Testis (tissue), 3 donors: ENCODE measurements around the gene PTCH1. TPM values are rescaled to one million over a fixed set of nuclear protein-coding genes. Genes with fewer than 3 reads are reported as not detected.

Experiments
- DNase-seq: peaks from one replicate; pipeline ENCODE4 v3.0.0-alpha.2; 2019
- H3K27ac ChIP-seq, 2 donors: fragments of 200-600 bp; sonication (generic); one replicate each; pipeline ENCODE4 v1.5.1; 2019
- H3K27me3 ChIP-seq: fragments of 200-600 bp; sonication (generic); one replicate; pipeline ENCODE4 v1.5.1; 2019
- H3K36me3 ChIP-seq: fragments of 200-600 bp; sonication (generic); one replicate; pipeline ENCODE4 v1.5.1; 2017; ENCODE audit warnings: low read depth; ENCODE audit errors: missing control alignments
- H3K4me1 ChIP-seq: fragments of 200-600 bp; sonication (generic); one replicate; pipeline ENCODE4 v1.5.1; 2019
- H3K4me3 ChIP-seq, 2 donors: fragments of 200-600 bp; sonication (generic); one replicate each; pipeline ENCODE4 v1.5.1; 2017 to 2019
- H3K9me3 ChIP-seq: fragments of 200-600 bp; sonication (generic); one replicate; pipeline ENCODE4 v1.5.1; 2017
- POLR2A ChIP-seq: fragments of 450-650 bp; IDR thresholded peaks from one replicate; pipeline ENCODE4 v1.6.1; 2017; ENCODE audit warnings: antibody characterized with exemption, mild to moderate bottlenecking, moderate library complexity
- WGBS, 2 donors: methylation state at CpG; one replicate each; pipeline ENCODE4 v1.1.5; 2018; 5-methylcytosine and 5-hydroxymethylcytosine counted together
- intact Hi-C: fragments of 100-400 bp; cut with DNase I; formaldehyde crosslinking; loops from one replicate; pipeline ENCODE4 v1.15.1; 2023; ENCODE audit warnings: low total_unique reads
- polyA plus RNA-seq: library from polyadenylated mRNA; stranded (reverse); fragments of 350-450 nt; fragmentation: Illumina TruSeq; extraction: RNeasy Lipid Tissue Mini Kit (QIAGEN cat#74804); gene quantifications from one replicate; pipeline ENCODE4 v1.2.3, GENCODE V29; 2014; ENCODE audit warnings: low read depth, low replicate concordance; ENCODE audit not compliant: insufficient read depth
- total RNA-seq, 2 donors: library from RNA; depleted of rRNA; stranded (reverse); fragments of >200 nt; gene quantifications; one replicate each; pipeline ENCODE4 v1.2.3, GENCODE V29; 2016
- TF ChIP-seq, protein P1 (sequence below), 3 experiments: fragments of 450-650 bp in 2 of 3; fragments of 200-600 bp in 1 of 3; sonication (generic) in 1 of 3; IDR thresholded peaks; one replicate each; pipeline ENCODE4 v1.5.1; 2016 to 2019; ENCODE audit warnings: antibody characterized with exemption in 3 of 3, mild to moderate bottlenecking in 2 of 3, moderate library complexity in 1 of 3

PTCH1 gene
- total and polyA plus RNA-seq, 3 donors from 2014 or later = 51.1 to 127 (median 93.5) TPM

DNA sequence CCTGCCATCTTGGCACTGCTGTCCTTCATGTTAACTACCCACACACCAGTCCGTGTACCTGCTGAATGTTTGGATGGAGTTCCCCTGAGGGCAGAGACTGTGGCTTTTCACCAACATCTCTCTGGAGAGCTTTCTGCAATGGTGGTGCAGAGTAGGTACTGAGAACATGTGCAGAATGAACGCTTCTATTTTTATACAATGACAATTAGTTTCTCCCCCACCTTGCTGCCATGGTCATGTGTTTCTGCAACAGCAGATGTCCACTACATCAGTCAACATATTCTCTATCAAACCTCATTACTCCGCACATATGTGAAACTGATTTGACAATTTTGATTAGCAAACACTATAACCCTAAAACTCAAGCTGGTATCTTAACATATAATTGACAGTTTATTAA is 14.5 kb downstream of the PTCH1 start:
- Histone ChIP-seq H3K4me3 (no peak overlapping the region), H3K4me1 (peaks cover 19% of the 10 kb centered on the region), H3K27ac (no peak overlapping the region), H3K27me3 (no peaks in the 10 kb centered on the region), H3K36me3 (no peaks in the 10 kb centered on the region), H3K9me3 (no peaks in the 10 kb centered on the region)
- WGBS, 2 donors = 43 to 47% methylated on average over 3 of the region's 3 CpGs
- no peak for DNase-seq
- TF ChIP-seq POLR2A = no peak
- intact Hi-C loops = no loop called here

GRCh38 chr9:95499847-95500246 is 16.9 kb downstream of the PTCH1 start:
- 53 to 66% methylated on average over 9 of the region's 9 CpGs for WGBS, 2 donors
- Histone ChIP-seq H3K36me3 (no peaks in the 10 kb centered on the region), H3K27ac (no peak overlapping the region), H3K4me3 (no peak overlapping the region), H3K9me3 (no peaks in the 10 kb centered on the region), H3K27me3 (no peaks in the 10 kb centered on the region), H3K4me1 (peaks cover 28% of the 10 kb centered on the region)
- TF ChIP-seq, protein P1, sequence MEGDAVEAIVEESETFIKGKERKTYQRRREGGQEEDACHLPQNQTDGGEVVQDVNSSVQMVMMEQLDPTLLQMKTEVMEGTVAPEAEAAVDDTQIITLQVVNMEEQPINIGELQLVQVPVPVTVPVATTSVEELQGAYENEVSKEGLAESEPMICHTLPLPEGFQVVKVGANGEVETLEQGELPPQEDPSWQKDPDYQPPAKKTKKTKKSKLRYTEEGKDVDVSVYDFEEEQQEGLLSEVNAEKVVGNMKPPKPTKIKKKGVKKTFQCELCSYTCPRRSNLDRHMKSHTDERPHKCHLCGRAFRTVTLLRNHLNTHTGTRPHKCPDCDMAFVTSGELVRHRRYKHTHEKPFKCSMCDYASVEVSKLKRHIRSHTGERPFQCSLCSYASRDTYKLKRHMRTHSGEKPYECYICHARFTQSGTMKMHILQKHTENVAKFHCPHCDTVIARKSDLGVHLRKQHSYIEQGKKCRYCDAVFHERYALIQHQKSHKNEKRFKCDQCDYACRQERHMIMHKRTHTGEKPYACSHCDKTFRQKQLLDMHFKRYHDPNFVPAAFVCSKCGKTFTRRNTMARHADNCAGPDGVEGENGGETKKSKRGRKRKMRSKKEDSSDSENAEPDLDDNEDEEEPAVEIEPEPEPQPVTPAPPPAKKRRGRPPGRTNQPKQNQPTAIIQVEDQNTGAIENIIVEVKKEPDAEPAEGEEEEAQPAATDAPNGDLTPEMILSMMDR (IDR thresholded peaks at IDR 0.05) = no peak
- no peak for TF ChIP-seq POLR2A
- intact Hi-C loops = no loop called here
- DNase-seq = no peak

GRCh38 chr9:95499046-95499676 is 17.6 kb downstream of the PTCH1 start:
- no peaks in the 10 kb centered on the region for H3K27me3 ChIP-seq
- H3K27ac ChIP-seq = peak overlapping the region in 1 of 2 donors; percentile 23
- WGBS, 2 donors = 71 to 72% methylated on average over 6 of the region's 6 CpGs
- H3K4me3 ChIP-seq = no peak overlapping the region
- intact Hi-C loops = no loop called here
- DNase-seq = no peak
- TF ChIP-seq POLR2A = no peak
- TF ChIP-seq, protein P1 (IDR thresholded peaks at IDR 0.05) = no peak
- H3K36me3 ChIP-seq = no peaks in the 10 kb centered on the region
- peaks cover 34% of the 10 kb centered on the region for H3K4me1 ChIP-seq
- H3K9me3 ChIP-seq = no peaks in the 10 kb centered on the region

DNA sequence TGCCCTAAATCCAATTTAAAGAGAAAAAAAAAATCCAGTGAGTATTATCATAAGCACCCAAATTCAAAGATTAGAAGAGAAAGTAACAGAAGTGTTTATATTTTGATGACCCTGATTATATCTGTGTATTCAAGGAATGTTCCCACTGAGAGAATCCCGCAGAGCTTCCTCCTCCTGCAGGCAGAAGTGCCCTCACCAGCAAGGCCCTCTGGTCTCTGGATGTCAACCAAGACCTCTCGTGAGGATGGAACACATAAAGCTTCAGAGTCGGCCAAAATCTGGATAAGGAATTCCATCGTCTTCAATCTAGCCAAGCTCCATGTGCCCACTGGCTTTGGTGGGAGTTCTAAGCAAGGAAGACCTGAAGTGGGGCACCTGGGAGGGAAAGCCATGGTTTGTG is 18.1 kb downstream of the PTCH1 start:
- DNase-seq = no peak
- H3K27ac ChIP-seq = peak overlapping the region in 1 of 2 donors; percentile 23
- WGBS, 2 donors = 52 to 61% methylated on average over 4 of the region's 4 CpGs
- no peaks in the 10 kb centered on the region for H3K27me3 ChIP-seq
- TF ChIP-seq POLR2A = no peak
- TF ChIP-seq, protein P1 (IDR thresholded peaks at IDR 0.05) = no peak
- intact Hi-C loops = no loop called here
- peaks cover 37% of the 10 kb centered on the region for H3K4me1 ChIP-seq
- no peaks in the 10 kb centered on the region for H3K9me3 ChIP-seq
- no peak overlapping the region for H3K4me3 ChIP-seq
- H3K36me3 ChIP-seq = no peaks in the 10 kb centered on the region

DNA sequence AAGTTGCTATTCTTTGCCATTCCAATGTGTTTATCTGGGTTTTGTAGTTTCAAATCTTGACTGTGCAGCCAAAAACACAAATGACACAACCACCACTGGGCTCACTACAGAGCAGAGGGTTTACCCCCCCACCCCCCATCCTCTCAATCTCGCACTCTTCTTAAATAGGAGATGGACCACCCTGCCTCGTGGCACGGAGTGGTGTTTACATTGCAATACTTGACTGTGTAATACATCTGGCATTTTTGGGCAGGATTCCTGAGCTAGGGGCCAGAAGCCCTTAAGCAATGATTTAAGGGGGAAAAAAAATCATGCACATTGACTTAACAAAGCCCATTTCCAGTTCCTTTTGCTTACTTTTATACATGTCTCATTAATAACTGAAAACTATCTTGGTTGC is 19.0 kb downstream of the PTCH1 start:
- TF ChIP-seq, protein P1 (IDR thresholded peaks at IDR 0.05) = no peak
- no peak for TF ChIP-seq POLR2A
- peaks cover 44% of the 10 kb centered on the region for H3K4me1 ChIP-seq
- H3K36me3 ChIP-seq = no peaks in the 10 kb centered on the region
- no peaks in the 10 kb centered on the region for H3K27me3 ChIP-seq
- intact Hi-C loops = no loop called here
- no peak overlapping the region for H3K27ac ChIP-seq
- WGBS, 2 donors = 51 to 57% methylated on average over 3 of the region's 3 CpGs
- no peaks in the 10 kb centered on the region for H3K9me3 ChIP-seq
- DNase-seq = no peak
- H3K4me3 ChIP-seq = no peak overlapping the region
